Stomach (tissue), 9 donors: ENCODE results near the gene SCARF1. TPM values are rescaled to one million over a fixed set of nuclear protein-coding genes. Genes with fewer than 3 reads are reported as not detected.

ENCODE experiments used
- DNase-seq, 2 donors: peaks; one replicate each; pipeline versions ENCODE4 v3.0.0 to v3.0.0-alpha.2; 2013 to 2019
- H3K27ac ChIP-seq, 5 donors: fragments of 200-600 bp in 4 of 5; sonication (generic) in 4 of 5; one replicate each; pipeline ENCODE4 v1.5.1; 2013 to 2019; ENCODE audit warnings: mild to moderate bottlenecking in 1 of 5, moderate library complexity in 1 of 5
- H3K27me3 ChIP-seq, 3 donors: fragments of 200-600 bp; sonication (generic); one replicate each; pipeline ENCODE4 v1.5.1; 2017 to 2019; ENCODE audit warnings: mixed run types in 1 of 3
- H3K36me3 ChIP-seq, 4 donors: fragments of 200-600 bp; sonication (generic); 1 replicate in 3 of 4; 2 replicates in 1 of 4; pipeline ENCODE4 v1.5.1; 2016 to 2019
- H3K4me1 ChIP-seq, 4 donors: fragments of 200-600 bp; sonication (generic); one replicate each; pipeline ENCODE4 v1.5.1; 2016 to 2019
- H3K4me3 ChIP-seq, 4 donors: fragments of 200-600 bp; sonication (generic) in 3 of 4; one replicate each; pipeline ENCODE4 v1.5.1; 2016 to 2019; ENCODE audit warnings: mild to moderate bottlenecking in 1 of 4
- H3K9me3 ChIP-seq, 4 donors: fragments of 200-600 bp; sonication (generic); one replicate each; pipeline ENCODE4 v1.5.1; 2016 to 2019
- CTCF ChIP-seq, 7 experiments: fragments of 450-650 bp in 4 of 7; fragments of 200-600 bp in 3 of 7; sonication (generic) in 3 of 7; IDR thresholded peaks; one replicate each; pipeline ENCODE4 v1.5.1; 2016 to 2019; ENCODE audit warnings: antibody characterized with exemption in 7 of 7, control low read depth in 2 of 7, mild to moderate bottlenecking in 1 of 7
- EP300 ChIP-seq: sonication (generic); formaldehyde crosslinking; IDR thresholded peaks from one replicate; pipeline ENCODE4 v1.6.1; 2017; ENCODE audit warnings: antibody characterized with exemption
- POLR2A ChIP-seq, 4 donors: fragments of 450-650 bp; IDR thresholded peaks; one replicate each; pipeline ENCODE4 v1.6.1; 2016; ENCODE audit warnings: antibody characterized with exemption in 4 of 4, control low read depth in 2 of 4, mild to moderate bottlenecking in 1 of 4, moderate library complexity in 1 of 4
- POLR2AphosphoS5 ChIP-seq, 3 donors: sonication (generic); formaldehyde crosslinking; IDR thresholded peaks; one replicate each; pipeline ENCODE4 v1.6.1; 2016; ENCODE audit warnings: antibody characterized with exemption in 3 of 3
- WGBS, 5 donors: extraction: QIAGEN DNeasy Blood & Tissue Kit in 3 of 5; methylation state at CpG; one replicate each; pipeline versions ENCODE4 v1.1.5 to v1.1.7; 2013 to 2018; 5-methylcytosine and 5-hydroxymethylcytosine counted together
- intact Hi-C: fragments of 100-400 bp; cut with DNase I; formaldehyde crosslinking; loops from one replicate; pipeline ENCODE4 v1.15.1; 2023; ENCODE audit warnings: low total_unique reads
- polyA plus RNA-seq, 3 donors: library from polyadenylated mRNA; stranded (reverse); fragments of 200-250 nt; gene quantifications; one replicate each; pipeline ENCODE4 v1.2.3, GENCODE V29; 2013
- total RNA-seq, 5 donors: library from RNA; depleted of rRNA; stranded (reverse); fragments of >200 nt; gene quantifications; one replicate each; pipeline versions ENCODE4 v1.1.0 to v1.2.3, GENCODE V29; 2014 to 2016
- donor health status: healthy with polysubstance abuse.
- donor health status: Bipolar disorder and iron deficiency.
- donor health status: healthy.

SCARF1 gene
- total and polyA plus RNA-seq, 8 donors, result 1.4 to 119 (median 5.6) TPM

- intact Hi-C loops, result no loop called here
- peak overlapping the region in 4 of 5 donors; percentile 96 to 99 (median 98) for H3K27ac ChIP-seq
- WGBS, 5 donors, result 62 to 84% (median 73%) methylated on average over 4 of the region's 4 CpGs
Observed at GRCh38 chr17:1651559-1651844, 6.0 kb upstream of the SCARF1 start.

GRCh38 chr17:1650731-1651558 lies 5.4 kb upstream of the SCARF1 start:
- Histone ChIP-seq H3K27ac (peak overlapping the region; percentile 96 to 99 (median 98)), H3K9me3 (no peaks in the 10 kb centered on the region), H3K4me1 (peaks cover 35 to 53% (median 43%) of the 10 kb centered on the region in 4 donors), H3K36me3 (peaks cover 57 to 61% (median 58%) of the 10 kb centered on the region in 4 donors), H3K27me3 (no peaks in the 10 kb centered on the region), H3K4me3 (no peak overlapping the region)
- intact Hi-C loops, result no loop called here
- DNase-seq, result peak in 1 of 2 donors; percentile 15
- TF ChIP-seq POLR2AphosphoS5 (IDR thresholded peaks at IDR 0.05) (peak in 1 of 3 donors; percentile 12), CTCF (IDR thresholded peaks at IDR 0.05) (no peak)
- 58 to 72% (median 61%) methylated on average over 21 to 22 of the region's 22 CpGs for WGBS, 5 donors

More at GRCh38 chr17:1651559-1651844, 6.0 kb upstream of the SCARF1 start:
- Histone ChIP-seq H3K9me3 (no peaks in the 10 kb centered on the region), H3K27me3 (no peaks in the 10 kb centered on the region), H3K4me1 (peaks cover 35 to 47% (median 41%) of the 10 kb centered on the region in 4 donors), H3K4me3 (no peak overlapping the region), H3K36me3 (peaks cover 58 to 67% (median 62%) of the 10 kb centered on the region in 4 donors)
- peak in 1 of 2 donors; percentile 19 for DNase-seq
- TF ChIP-seq POLR2A (IDR thresholded peaks at IDR 0.05) (no peak), EP300 (no peak), POLR2AphosphoS5 (IDR thresholded peaks at IDR 0.05) (no peak), CTCF (IDR thresholded peaks at IDR 0.05) (no peak)

- peak within 1 kb of the TSS; percentile 60 to 79 (median 64) for H3K4me3 ChIP-seq
- TF ChIP-seq POLR2A (IDR thresholded peaks at IDR 0.05) (peak in 1 of 4 donors; percentile 11), EP300 (no peak), POLR2AphosphoS5 (IDR thresholded peaks at IDR 0.05) (peak in 2 of 3 donors; percentile 80 to 82), CTCF (IDR thresholded peaks at IDR 0.05) (peak in 1 of 7 experiments; percentile 9)
- no peaks in the 10 kb centered on the region for H3K27me3 ChIP-seq
- peak; percentile 90 to 95 for DNase-seq
- peak within 1 kb of the TSS; percentile 96 to 99 (median 98) for H3K27ac ChIP-seq
- H3K9me3 ChIP-seq, result no peaks in the 10 kb centered on the region
- H3K4me1 ChIP-seq, result peaks cover 35 to 63% (median 51%) of the 10 kb centered on the region in 4 donors
- peaks cover 48 to 51% (median 49%) of the 10 kb centered on the region in 4 donors for H3K36me3 ChIP-seq
- 5 to 18% (median 11%) methylated on average over 15 to 23 of the region's 23 CpGs for WGBS, 5 donors
- intact Hi-C loops, result no loop called here
Observed at GRCh38 chr17:1649844-1650501, 4.4 kb upstream of the SCARF1 start, which contains the start of gene RILP. Gene RILP, minus strand, starts transcription at chr17:1649866. Its CDS starts 62 bp downstream, at chr17:1649804.

- peak overlapping the region; percentile 96 to 99 (median 98) for H3K27ac ChIP-seq
- peaks cover 40 to 44% (median 41%) of the 10 kb centered on the region in 4 donors for H3K36me3 ChIP-seq
- intact Hi-C loops, result no loop called here
- peak overlapping the region; percentile 60 to 79 (median 64) for H3K4me3 ChIP-seq
- H3K9me3 ChIP-seq, result no peaks in the 10 kb centered on the region
- no peak for TF ChIP-seq EP300
- TF ChIP-seq POLR2AphosphoS5 (IDR thresholded peaks at IDR 0.05), result peak; percentile 7 to 94 (median 77)
- TF ChIP-seq POLR2A (IDR thresholded peaks at IDR 0.05), result peak in 1 of 4 donors; percentile 52
- peak in 3 of 7 experiments; percentile 96 to 97 (median 96) for TF ChIP-seq CTCF (IDR thresholded peaks at IDR 0.05)
- 1% methylated on average over 19 to 98 of the region's 100 CpGs for WGBS, 5 donors
- H3K27me3 ChIP-seq, result no peaks in the 10 kb centered on the region
- peaks cover 38 to 70% (median 59%) of the 10 kb centered on the region in 4 donors for H3K4me1 ChIP-seq
- DNase-seq, result peak; percentile 97 to 98
Observed at GRCh38 chr17:1648963-1649843, 3.7 kb upstream of the SCARF1 start.
